Measurements from ENCODE around the gene SLCO2B1. TPM values are rescaled to one million over a fixed set of nuclear protein-coding genes. Genes with fewer than 3 reads are reported as not detected.
"Not testable (repeated sequence)": the region's sequence is repeated elsewhere in the genome, so short reads cannot be mapped to it uniquely, and the experiment has no call there.

The SLCO2B1 gene
- 10.2 TPM for polyA plus RNA-seq (ENCODE audit: insufficient read length)

GRCh38 chr11:75150879-75151278 is at the start of gene SLCO2B1:
Gene SLCO2B1, plus strand, starts transcription at chr11:75151107. Its CDS starts 275 bp downstream, at chr11:75151382.
- no peak for DNase-seq (ENCODE audit: low read depth)

GRCh38 chr11:75101424-75102128 is 49.3 kb upstream of the SLCO2B1 start:
- DNase-seq (ENCODE audit: low read depth) = no peak

- no peak for DNase-seq (ENCODE audit: low read depth)
Observed at GRCh38 chr11:75103380-75104026, 47.4 kb upstream of the SLCO2B1 start.

- no peak for DNase-seq (ENCODE audit: low read depth)
Observed at GRCh38 chr11:75105462-75105925, 45.4 kb upstream of the SLCO2B1 start.

GRCh38 chr11:75105967-75106681 is 44.8 kb upstream of the SLCO2B1 start:
- not testable (repeated sequence) for DNase-seq (ENCODE audit: low read depth)

GRCh38 chr11:75107187-75107586 is 43.7 kb upstream of the SLCO2B1 start:
- no peak for DNase-seq (ENCODE audit: low read depth)

- DNase-seq (ENCODE audit: low read depth) = no peak
Observed at GRCh38 chr11:75112200-75112599, 38.7 kb upstream of the SLCO2B1 start.

- DNase-seq (ENCODE audit: low read depth) = no peak
Observed at GRCh38 chr11:75113030-75113429, 37.9 kb upstream of the SLCO2B1 start.

- no peak for DNase-seq (ENCODE audit: low read depth)
Observed at GRCh38 chr11:75114465-75114864, 36.4 kb upstream of the SLCO2B1 start.

- no peak for DNase-seq (ENCODE audit: low read depth)
Observed at GRCh38 chr11:75118577-75118976, 32.3 kb upstream of the SLCO2B1 start.

- DNase-seq (ENCODE audit: low read depth) = no peak
Observed at GRCh38 chr11:75126564-75126963, 24.3 kb upstream of the SLCO2B1 start.

- no peak for DNase-seq (ENCODE audit: low read depth)
Observed at GRCh38 chr11:75132080-75132479, 18.8 kb upstream of the SLCO2B1 start.

- DNase-seq (ENCODE audit: low read depth) = no peak
Observed at GRCh38 chr11:75133976-75134375, 16.9 kb upstream of the SLCO2B1 start.

- no peak for DNase-seq (ENCODE audit: low read depth)
Observed at GRCh38 chr11:75135021-75135650, 15.8 kb upstream of the SLCO2B1 start.

GRCh38 chr11:75135651-75136050 is 15.3 kb upstream of the SLCO2B1 start:
- no peak for DNase-seq (ENCODE audit: low read depth)

GRCh38 chr11:75140269-75141138 is 10.4 kb upstream of the SLCO2B1 start:
- DNase-seq (ENCODE audit: low read depth) = no peak

GRCh38 chr11:75141166-75141565 is 9.7 kb upstream of the SLCO2B1 start:
- DNase-seq (ENCODE audit: low read depth) = no peak

GRCh38 chr11:75142714-75143419 is 8.0 kb upstream of the SLCO2B1 start:
- DNase-seq (ENCODE audit: low read depth) = peak; percentile 52

GRCh38 chr11:75143420-75143731 is 7.5 kb upstream of the SLCO2B1 start:
- DNase-seq (ENCODE audit: low read depth) = no peak

- DNase-seq (ENCODE audit: low read depth) = no peak
Observed at GRCh38 chr11:75144716-75145014, 6.2 kb upstream of the SLCO2B1 start.

All from forelimb muscle (tissue), 1 donor.